HEK293T (cell line): ENCODE results near the gene ZNF521.

Experiments used
- CTCF ChIA-PET: fragments of 350-600 bp; formaldehyde crosslinking; extraction: SDS; loops from one replicate; lab custom pipeline; 2021; ENCODE audit warnings: antibody characterized with exemption, inconsistent platforms; lab: Yijun Ruan, JAX
- POLR2A ChIA-PET: fragments of 350-600 bp; formaldehyde crosslinking; extraction: SDS; loops from one replicate; lab custom pipeline; 2020; ENCODE audit warnings: antibody characterized with exemption, inconsistent platforms; lab: Yijun Ruan, JAX
- DNase-seq: peaks from one replicate; pipeline ENCODE4 v3.0.0; 2012; ENCODE audit warnings: mixed read lengths; ENCODE audit errors: extremely low spot score
- ARNT ChIP-seq: fragments of 450-650 bp; IDR thresholded peaks from 2 replicates; pipeline ENCODE4 v1.6.1; 2017; ENCODE audit warnings: mild to moderate bottlenecking
- BHLHE40 ChIP-seq: fragments of 450-650 bp; IDR thresholded peaks from 2 replicates; pipeline ENCODE4 v1.6.1; 2016; ENCODE audit warnings: mild to moderate bottlenecking, moderate library complexity, borderline replicate concordance
- CTBP1 ChIP-seq: fragments of 450-650 bp; IDR thresholded peaks from 2 replicates; pipeline ENCODE4 v1.6.1; 2016; ENCODE audit warnings: borderline replicate concordance
- ELF4 ChIP-seq: fragments of 450-650 bp; IDR thresholded peaks from 2 replicates; pipeline ENCODE4 v1.6.1; 2017; ENCODE audit warnings: antibody characterized with exemption
- FOXA1 ChIP-seq: fragments of 450-650 bp; IDR thresholded peaks from 2 replicates; pipeline ENCODE4 v1.6.1; 2016; ENCODE audit warnings: mild to moderate bottlenecking
- FOXK2 ChIP-seq: fragments of 450-650 bp; IDR thresholded peaks from 2 replicates; pipeline ENCODE4 v1.6.1; 2016; ENCODE audit warnings: mild to moderate bottlenecking
- FOXM1 ChIP-seq: fragments of 450-650 bp; IDR thresholded peaks from 2 replicates; pipeline ENCODE4 v1.6.1; 2017; ENCODE audit warnings: mild to moderate bottlenecking, borderline replicate concordance
- HDGF ChIP-seq: fragments of 450-650 bp; IDR thresholded peaks from 2 replicates; pipeline ENCODE4 v1.6.1; 2017; ENCODE audit warnings: antibody characterized with exemption, borderline replicate concordance
- L3MBTL2 ChIP-seq: fragments of 450-650 bp; conservative IDR thresholded peaks from 2 replicates; pipeline ENCODE4 v1.6.1; 2016; ENCODE audit warnings: mild to moderate bottlenecking
- LEF1 ChIP-seq: fragments of 450-650 bp; IDR thresholded peaks from 2 replicates; pipeline ENCODE4 v1.6.1; 2017; ENCODE audit warnings: mild to moderate bottlenecking, borderline replicate concordance
- NFRKB ChIP-seq: fragments of 450-650 bp; IDR thresholded peaks from 2 replicates; pipeline ENCODE4 v1.6.1; 2016; ENCODE audit warnings: mild to moderate bottlenecking, moderate library complexity
- SP1 ChIP-seq: fragments of 450-650 bp; IDR thresholded peaks from 2 replicates; pipeline ENCODE4 v1.6.1; 2017
- SUZ12 ChIP-seq: fragments of 450-650 bp; IDR thresholded peaks from 2 replicates; pipeline ENCODE4 v1.6.1; 2016; ENCODE audit warnings: mild to moderate bottlenecking
- TARDBP ChIP-seq: fragments of 450-650 bp; IDR thresholded peaks from 2 replicates; pipeline ENCODE4 v1.6.1; 2016
- ZNF384 ChIP-seq: fragments of 450-650 bp; IDR thresholded peaks from 2 replicates; pipeline ENCODE4 v1.6.1; 2016
- TF ChIP-seq, protein P1 (sequence below): fragments of 450-650 bp; IDR thresholded peaks from 2 replicates; pipeline ENCODE4 v1.6.1; 2016

ZNF521 gene

DNA sequence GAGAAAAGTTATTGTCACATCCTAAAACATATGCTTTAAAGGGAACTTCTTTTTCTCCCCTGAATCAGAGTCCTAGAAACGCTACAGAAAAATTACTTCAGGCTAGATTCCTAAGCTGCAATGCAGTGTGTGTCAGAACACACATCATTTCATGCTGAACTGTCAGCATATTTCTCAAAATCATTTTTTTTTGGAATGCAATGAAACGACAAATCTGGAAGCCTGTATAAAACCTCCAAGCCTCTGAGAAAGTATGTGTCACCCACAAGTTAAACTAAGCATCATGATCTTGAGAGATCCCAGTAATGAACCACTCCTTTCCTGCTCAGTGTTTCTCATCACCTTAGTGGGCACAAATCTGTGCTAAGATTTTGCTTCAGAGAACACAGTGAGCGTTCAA, 276.2 kb downstream of the ZNF521 start:
- ChIA-PET CTCF (no interaction called here), POLR2A (no interaction called here)
- TF ChIP-seq ZNF384 = no peak
- no peak for TF ChIP-seq BHLHE40
- no peak for TF ChIP-seq L3MBTL2
- TF ChIP-seq ELF4 = no peak
- TF ChIP-seq NFRKB = no peak
- TF ChIP-seq FOXK2 = no peak
- no peak for TF ChIP-seq SUZ12
- TF ChIP-seq TARDBP = no peak
- no peak for TF ChIP-seq FOXM1
- TF ChIP-seq, protein P1, sequence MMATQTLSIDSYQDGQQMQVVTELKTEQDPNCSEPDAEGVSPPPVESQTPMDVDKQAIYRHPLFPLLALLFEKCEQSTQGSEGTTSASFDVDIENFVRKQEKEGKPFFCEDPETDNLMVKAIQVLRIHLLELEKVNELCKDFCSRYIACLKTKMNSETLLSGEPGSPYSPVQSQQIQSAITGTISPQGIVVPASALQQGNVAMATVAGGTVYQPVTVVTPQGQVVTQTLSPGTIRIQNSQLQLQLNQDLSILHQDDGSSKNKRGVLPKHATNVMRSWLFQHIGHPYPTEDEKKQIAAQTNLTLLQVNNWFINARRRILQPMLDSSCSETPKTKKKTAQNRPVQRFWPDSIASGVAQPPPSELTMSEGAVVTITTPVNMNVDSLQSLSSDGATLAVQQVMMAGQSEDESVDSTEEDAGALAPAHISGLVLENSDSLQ = no peak
- TF ChIP-seq LEF1 = no peak
- TF ChIP-seq CTBP1 = no peak
- TF ChIP-seq HDGF = no peak
- no peak for DNase-seq

DNA sequence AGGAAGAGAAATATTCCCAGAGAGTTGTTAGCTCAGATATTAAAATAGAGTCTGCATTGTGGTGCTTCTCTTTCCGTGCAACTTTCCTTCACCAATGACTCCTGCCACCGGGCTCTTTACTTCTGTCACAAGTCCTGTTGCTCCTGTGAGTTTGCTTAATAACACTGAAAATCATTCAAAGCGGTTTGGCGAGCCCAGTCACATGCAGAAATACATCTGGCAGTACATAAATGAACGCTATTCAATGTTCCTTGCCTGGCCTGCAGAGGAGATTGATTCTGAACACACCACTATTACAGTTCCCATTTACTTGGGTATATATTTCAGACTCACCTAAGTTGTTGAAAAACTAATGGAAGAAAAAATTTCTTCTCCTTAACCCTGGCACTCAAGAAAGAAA, 276.6 kb downstream of the ZNF521 start:
- ChIA-PET CTCF (no interaction called here), POLR2A (no interaction called here)
- TF ChIP-seq NFRKB (no peak), FOXA1 (no peak), CTBP1 (no peak), FOXK2 (no peak), LEF1 (no peak), SP1 (no peak), FOXM1 (no peak), SUZ12 (no peak), BHLHE40 (no peak)
- TF ChIP-seq, protein P1 = no peak
- DNase-seq = no peak

DNA sequence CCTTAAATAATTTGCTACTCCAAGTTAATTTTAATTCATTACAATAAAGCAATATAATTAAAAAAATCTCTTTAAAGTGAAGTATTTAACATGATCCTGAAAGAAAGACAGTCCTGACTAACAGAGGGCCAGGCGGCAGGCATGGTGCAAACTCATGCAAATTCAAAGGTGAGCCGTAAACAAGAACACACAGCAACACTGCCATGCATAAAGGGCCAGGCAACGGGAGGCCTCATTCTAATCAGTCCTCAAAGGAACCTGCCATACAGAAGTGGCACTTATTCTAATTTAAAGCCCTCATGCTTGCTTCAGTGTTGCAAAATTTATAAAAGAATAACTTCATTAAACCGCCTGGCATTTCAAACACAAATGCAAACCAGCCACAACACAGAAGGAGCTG, 277.0 kb downstream of the ZNF521 start:
- CTCF ChIA-PET = no interaction called here
- TF ChIP-seq BHLHE40 = no peak
- TF ChIP-seq ZNF384 = no peak
- TF ChIP-seq ARNT = no peak
- TF ChIP-seq NFRKB = no peak
- no peak for TF ChIP-seq FOXM1
- no peak for TF ChIP-seq FOXA1
- TF ChIP-seq HDGF = no peak
- TF ChIP-seq SP1 = no peak
- no peak for TF ChIP-seq FOXK2
- no peak for DNase-seq
- POLR2A ChIA-PET = no interaction called here

DNA sequence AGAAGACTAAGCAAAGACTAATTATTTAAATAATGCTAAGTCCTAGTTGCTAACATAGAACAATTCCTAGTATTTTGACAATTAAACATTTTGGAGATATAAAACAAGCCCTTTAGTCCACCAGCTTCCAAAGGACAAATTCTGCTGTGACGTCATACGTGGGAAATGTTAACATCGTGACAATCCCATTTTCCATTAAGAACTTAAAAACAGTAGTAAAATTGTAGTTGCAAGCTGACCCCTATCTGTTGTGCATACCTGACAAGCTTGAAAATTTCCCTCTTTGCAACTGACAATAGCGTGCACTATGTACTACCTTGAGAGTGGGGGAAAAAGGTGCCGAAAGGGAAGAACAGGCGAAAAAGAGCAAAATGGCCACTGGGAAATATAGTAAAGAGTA, 279.8 kb downstream of the ZNF521 start:
- ChIA-PET POLR2A (no interaction called here), CTCF (no interaction called here)
- TF ChIP-seq ZNF384 (no peak), BHLHE40 (no peak), NFRKB (no peak), SUZ12 (no peak), TARDBP (no peak), SP1 (no peak), ELF4 (no peak), FOXK2 (no peak), FOXA1 (no peak), HDGF (no peak), ARNT (no peak), L3MBTL2 (no peak), LEF1 (no peak), CTBP1 (no peak), FOXM1 (no peak)
- TF ChIP-seq, protein P1 = no peak
- DNase-seq = no peak

DNA sequence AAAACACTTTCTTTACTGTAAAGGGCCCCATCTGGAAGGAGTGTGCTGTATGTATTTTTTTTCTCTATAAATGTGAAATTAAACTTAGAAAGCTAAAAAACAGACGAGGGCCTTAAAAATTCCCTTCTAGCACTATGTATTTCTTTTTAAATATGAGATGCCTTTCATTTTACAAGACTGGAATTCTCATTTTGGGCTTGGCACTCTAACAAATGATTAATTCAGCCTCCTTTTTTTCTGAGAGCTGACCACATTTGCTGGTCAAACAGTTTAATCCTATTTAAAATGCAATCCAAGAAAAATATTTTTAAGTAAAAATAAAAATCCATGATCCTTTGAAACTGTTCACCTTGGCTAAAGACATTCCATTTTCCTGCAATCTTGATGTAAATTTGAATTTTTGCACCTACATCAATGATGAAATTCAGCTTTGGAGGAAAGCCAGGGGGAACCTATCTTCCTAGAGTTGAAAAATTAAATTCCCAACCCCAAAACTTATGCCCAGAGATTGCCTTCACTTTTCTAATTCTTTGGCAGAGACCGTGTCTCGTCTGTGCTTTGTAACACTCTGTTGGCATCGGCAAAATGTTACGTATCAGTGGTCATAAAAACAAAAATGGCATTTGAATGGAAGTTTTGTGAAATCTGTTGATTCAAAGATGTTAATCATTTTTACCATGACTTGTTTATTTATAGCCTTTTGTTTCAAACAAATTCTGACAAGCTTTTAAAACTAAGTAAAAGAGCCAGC, 284.5 kb downstream of the ZNF521 start:
- POLR2A ChIA-PET = no interaction called here
- TF ChIP-seq CTBP1 = no peak
- TF ChIP-seq FOXK2 = no peak
- TF ChIP-seq ELF4 = no peak
- TF ChIP-seq, protein P1 = no peak
- TF ChIP-seq TARDBP = no peak
- no peak for TF ChIP-seq SUZ12
- TF ChIP-seq BHLHE40 = no peak
- no peak for TF ChIP-seq FOXM1
- TF ChIP-seq LEF1 = no peak
- no peak for TF ChIP-seq FOXA1
- no peak for DNase-seq
- CTCF ChIA-PET = no interaction called here

DNA sequence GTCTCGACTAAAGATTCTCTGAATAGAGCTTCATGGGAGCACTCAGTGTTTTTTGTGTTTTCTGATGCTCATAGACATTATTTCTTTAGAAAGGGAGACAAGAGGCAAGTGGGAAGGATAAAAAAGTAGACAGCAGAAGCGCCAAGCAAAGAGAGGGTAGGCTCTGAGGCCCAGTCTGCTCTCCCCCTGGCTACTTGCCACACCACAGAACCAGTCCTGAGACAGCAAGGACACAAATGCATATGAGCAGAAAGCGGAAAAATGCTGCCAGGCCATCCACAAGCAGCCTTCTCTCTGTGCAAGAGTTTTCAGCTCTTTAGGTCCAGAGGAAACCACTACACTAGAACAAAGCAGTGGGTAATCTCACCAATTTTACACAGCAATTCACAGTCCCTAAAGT, 285.4 kb downstream of the ZNF521 start:
- POLR2A ChIA-PET = no interaction called here
- CTCF ChIA-PET = no interaction called here
- DNase-seq = no peak
- TF ChIP-seq L3MBTL2 (no peak), ZNF384 (no peak), SP1 (no peak)
